Renal cortex interstitium (tissue), 11 donors: ENCODE results near the gene ADGRB3. TPM values are rescaled to one million over a fixed set of nuclear protein-coding genes. Genes with fewer than 3 reads are reported as not detected.
"Not testable (repeated sequence)": the region's sequence is repeated elsewhere in the genome, so short reads cannot be mapped to it uniquely, and the experiment has no call there.

Experiments used
- DNase-seq, 11 donors: peaks; one replicate each; pipeline ENCODE4 v3.0.0-alpha.2; 2013; ENCODE audit warnings: low read depth in 9 of 11, low spot score in 4 of 11; ENCODE audit errors: extremely low read depth in 1 of 11
- polyA plus RNA-seq, 3 donors: library from polyadenylated mRNA; unstranded; fragments of 120-200 nt; gene quantifications; one replicate each; pipeline ENCODE4 v1.2.1, GENCODE V29; 2013; ENCODE audit not compliant: insufficient read length in 3 of 3

Gene ADGRB3
- polyA plus RNA-seq, 3 donors: 3.3 to 3.6 (median 3.6) TPM

DNA sequence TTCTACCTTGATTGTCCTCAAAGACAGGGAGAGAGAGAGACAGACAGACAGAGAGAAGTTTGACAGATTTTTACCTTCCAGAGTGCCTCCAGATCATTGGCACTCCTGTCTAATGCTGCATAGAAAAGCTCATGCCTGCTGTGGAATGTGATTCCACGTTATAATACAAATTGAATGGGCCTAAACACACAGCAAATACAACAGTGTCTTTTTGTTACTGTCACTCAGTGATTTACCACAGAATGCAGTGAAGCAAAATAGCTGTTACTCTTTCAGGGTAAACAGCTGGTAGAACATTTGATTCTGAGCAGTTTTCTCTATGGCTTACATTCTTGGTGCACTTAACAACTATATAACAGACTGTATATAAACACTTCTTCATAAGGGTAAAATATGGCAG is 603.0 kb downstream of the ADGRB3 start:
- DNase-seq: no peak

DNA sequence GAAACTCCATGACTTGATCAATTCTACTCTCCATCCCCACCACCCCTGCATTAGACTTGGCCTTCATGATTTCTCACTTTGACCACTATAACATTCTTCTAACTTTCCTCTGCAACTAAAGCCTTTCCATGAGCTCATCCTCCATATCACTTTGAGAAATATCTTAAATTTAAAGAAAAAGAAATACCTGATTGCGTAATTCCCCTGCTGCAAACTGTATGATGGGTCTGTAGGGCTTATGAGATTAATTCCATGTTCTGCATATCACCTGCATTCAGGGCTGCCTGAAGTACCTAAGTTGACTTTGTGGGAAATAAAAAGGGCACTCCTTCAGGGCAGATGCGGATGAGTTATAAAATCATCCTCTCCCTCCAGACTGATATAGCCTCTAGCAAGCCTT is 611.9 kb downstream of the ADGRB3 start:
- no peak for DNase-seq

DNA sequence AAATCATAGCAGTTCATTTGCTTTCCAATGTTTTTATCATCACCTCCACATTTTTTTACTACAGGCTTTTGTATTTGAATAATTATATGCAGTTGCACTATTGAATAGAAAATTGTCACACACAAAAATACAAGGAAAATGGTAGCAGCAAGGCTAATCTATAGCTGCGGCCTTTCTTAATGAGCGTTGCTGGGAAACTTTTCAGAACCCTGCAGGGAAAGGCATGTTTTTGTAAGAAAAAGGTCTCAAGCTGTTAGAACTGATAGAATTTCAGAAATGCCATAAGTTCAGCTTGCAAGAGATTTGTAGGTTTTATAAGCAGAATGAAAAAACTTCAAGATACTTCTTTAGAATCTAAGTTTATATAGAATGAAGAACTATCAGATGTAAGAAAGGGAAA is 625.9 kb downstream of the ADGRB3 start:
- DNase-seq: no peak

DNA sequence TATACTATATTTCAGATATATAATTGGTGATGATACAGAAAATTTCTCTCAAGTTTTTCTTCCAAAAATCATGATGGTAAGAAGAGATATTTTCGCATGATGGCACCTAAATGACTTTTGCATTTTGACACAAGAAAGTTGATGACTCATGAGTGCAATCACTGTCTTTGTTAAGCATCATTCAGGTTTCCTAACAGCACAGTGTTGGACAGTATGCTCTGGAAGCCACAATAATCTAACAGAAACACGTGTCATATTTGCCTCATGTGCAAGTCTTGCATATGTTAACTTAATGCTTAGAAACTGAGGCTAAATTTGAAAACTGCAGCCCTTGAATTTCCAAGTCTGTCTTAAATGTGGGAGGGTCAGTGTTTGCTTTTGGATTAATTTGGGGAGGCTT is 628.2 kb downstream of the ADGRB3 start:
- DNase-seq: no peak

DNA sequence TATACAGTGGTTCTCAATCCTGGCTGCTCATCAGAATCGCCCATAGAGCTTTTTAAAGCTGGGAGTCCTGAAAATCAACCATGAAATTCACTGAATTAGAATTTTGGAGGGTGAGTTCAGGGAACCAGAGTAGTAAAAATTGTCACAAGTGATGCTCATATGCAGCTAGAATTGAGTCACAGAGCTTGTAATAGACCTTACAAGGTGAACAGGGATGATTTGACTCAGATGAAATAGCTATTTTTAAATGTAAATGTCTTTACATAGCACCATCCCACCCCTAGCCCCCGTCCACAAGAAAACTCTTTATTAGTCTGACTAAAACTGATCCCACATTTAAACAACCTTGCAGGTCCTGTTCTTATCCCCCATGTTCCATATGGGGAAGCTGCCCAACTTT is 630.0 kb downstream of the ADGRB3 start:
- no peak for DNase-seq

DNA sequence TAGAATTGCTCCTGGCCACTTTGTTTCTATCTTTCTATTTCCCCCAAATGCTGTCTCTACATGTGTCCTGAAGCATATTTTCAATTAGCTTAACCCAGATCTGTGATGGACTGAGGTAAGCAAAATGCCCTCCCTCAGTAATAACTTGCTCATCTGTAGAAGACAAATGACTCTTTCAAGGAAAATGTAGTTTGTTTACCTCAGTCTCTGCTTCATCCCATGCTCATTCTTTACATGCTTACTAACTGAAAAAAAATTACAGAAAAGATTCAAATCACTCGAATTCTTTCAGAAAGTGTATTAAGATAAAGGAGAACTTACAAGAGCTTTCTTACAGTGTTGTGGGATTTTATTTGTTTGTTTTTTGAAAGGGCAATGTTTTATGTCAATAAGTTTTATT is 630.6 kb downstream of the ADGRB3 start:
- no peak for DNase-seq

DNA sequence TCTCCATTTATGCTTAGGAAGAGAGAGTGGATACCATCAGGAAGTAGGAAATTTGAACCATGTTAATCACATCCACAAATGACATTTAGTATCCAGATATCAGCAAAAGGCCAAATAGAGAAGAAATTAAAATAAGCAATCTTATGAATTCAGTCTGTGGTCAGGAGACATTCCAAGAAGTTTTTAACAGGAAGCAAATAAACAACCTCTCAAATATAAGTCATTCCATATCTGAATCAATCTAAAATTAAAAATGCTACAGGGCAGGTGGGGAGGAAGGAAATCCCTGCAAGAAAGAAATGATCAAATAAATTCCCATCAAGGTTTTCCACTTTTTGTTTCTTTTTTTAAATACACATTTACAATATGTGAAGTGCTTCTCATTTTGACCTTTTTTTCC is 641.1 kb downstream of the ADGRB3 start:
- no peak for DNase-seq

DNA sequence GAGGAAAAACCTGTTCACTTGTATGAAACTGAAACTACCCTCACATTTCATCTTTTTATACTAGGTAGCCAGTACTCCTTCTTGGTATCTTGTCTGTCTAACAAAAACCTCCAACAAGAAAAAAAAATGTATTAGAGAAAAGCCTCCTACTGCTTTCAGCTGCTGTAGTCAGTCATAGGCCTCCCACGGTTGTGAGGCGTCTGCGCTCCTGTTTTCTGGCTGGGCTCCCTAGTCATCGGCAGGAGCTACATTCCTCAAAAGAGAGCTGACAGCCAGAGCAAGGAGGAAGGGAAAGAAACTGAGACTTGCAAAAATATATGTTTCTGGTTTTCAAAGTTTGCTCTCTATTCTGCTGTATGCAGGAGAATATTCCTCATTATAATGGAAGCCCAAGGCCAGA is 644.7 kb downstream of the ADGRB3 start:
- no peak for DNase-seq

DNA sequence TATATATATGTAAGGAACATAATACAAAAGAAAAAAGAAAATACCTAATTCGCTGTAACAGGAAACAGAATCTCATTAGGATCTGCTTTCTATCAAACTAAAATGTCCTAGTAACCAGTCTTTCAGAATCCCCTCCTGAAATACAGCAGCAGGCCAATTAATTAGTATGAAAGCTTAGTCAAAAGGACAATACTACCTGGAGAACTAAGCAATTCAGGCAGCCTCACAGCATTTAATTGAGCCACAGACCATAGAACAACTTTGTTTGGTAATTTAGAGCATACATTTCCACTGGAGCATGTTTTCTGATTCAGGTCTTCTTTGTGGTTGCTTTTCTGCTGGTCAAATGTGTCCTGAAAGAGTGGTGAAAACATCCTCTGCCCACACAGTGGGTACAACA is 645.8 kb downstream of the ADGRB3 start:
- DNase-seq: no peak

DNA sequence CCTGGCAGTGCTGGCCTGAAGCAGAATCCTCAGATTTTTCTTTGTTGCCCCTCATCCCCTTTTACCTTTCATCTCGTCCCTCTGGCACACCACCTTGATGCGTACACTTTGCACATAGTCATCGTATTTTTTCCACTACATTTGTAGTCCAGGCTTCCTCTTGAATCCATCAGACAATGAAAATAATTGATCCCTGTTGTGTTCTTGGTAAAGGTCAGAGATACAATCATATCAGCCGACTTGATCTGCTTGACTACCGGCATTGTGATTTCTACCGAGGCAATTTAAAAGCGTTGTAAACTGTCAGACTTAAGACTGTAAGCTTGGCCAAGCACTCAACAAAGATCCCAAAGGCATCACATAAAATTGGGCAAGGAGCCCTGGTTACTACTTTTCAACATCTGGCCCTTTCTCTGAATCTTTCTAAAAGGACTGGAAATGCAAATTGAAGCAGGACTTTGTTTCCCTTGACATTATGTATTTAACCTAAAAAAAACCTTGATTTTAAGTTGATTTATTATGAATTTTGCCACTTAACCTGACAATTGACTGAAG is 649.2 kb downstream of the ADGRB3 start:
- DNase-seq: no peak

DNA sequence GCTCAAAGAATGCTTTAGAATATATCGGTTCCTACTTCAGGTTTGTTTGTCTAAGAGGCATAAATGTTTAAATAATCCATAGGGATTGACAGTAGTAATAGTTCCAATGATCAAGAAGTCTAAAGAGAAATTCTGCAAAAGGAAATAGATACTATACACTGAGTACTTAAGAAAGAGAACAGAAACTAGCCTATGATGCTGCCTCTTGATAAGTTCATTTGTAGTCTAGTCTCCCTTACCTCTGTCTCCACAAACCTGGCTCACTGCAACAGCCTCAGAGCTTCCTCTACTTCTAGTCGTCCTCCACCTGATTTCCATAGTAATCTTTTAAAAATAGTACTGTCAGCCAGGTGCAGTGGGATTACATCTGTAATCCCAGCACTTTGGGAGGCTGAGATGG is 650.0 kb downstream of the ADGRB3 start:
- DNase-seq: no peak

DNA sequence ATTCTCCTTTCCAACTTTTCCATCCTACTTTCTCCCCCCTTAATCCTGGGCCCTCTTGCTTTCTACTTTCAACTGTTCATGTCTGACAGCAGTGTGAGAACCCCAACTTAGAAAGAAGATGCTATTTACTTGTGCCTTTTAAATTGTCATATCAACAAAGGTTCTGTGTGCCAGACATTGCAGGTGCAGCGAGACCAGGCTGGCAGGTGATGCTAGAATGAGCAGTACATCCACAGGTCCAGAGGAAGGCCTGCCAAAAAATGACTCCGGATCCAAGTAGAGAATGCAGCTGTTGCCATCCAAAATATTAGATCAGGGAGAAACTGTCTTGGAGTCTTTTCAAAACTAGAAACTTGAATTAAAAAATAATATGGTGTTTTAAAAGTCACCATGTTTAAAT is 651.2 kb downstream of the ADGRB3 start:
- DNase-seq: no peak

DNA sequence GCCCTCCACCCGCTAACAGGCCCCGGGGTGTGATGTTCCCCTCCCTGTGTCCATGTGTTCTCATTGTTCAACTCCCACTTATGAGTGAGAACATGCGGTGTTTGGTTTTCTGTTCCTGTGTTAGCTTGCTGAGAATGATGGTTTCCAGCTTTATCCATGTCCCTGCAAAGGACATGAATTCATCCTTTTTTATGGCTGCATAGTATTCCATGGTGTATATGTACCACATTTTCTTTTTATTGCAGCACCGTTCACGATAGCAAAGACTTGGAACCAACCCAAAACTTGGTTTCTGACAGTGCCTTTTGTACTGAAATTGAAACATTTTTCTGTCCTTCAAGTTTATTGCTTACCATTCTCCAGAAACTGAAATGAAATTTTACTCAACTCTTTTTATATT is 653.1 kb downstream of the ADGRB3 start:
- DNase-seq: not testable (repeated sequence)

DNA sequence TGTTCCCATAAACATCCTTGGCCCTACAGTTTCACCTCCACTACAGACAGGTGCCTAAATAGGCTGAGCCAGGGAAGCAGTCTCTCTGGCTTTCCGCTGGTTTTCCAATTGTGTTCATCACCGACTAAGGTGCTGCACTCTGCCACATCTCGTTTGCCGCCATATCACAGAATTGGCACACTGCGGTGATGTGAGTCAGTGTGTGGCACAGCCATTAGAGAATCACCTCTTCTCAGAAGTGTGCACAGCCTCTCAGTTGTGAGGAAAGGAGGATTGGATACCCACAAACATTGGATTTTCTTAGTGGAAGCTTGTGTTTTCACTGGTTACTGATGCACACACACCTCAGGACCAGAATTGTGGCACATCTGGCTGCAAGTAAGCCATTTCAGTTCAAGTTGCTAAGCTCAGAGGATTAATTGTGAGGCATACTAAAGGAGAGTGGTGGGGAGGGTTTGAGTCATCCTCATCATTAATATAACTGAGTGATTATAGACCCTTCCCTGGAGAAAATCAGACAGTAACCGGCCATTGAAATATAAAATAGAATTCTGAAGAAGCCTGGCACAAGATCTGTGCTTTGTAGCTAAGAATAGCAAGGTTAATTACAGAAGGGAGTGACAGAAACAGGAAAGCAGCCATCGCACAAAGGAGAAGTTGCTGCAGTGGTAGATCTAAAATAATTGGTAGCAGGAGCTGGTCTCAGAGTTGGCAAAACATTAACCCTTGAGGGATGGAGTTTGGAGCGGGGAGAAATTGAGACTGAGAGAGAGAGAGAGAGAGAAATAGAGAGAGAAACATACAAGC is 654.8 kb downstream of the ADGRB3 start:
- no peak for DNase-seq

DNA sequence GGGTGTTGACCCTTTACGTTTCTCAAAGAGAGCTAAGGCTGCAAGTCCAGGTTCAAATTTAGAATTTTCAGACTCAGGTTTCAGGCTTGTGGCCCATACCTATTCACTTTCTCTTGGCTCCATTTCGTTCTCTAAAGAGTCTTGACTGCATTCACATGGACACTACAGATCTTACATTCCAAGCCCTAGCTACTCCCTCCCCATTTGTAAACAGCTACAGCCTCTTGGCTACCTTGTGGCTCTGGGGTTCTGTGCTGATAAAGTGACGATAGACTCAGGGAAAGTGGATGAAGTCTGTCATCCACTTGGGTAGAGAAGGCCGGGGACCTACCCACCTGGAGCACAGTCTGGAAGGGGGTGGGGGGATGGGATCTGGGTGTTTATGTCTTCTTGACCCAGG is 658.4 kb downstream of the ADGRB3 start:
- DNase-seq: no peak

DNA sequence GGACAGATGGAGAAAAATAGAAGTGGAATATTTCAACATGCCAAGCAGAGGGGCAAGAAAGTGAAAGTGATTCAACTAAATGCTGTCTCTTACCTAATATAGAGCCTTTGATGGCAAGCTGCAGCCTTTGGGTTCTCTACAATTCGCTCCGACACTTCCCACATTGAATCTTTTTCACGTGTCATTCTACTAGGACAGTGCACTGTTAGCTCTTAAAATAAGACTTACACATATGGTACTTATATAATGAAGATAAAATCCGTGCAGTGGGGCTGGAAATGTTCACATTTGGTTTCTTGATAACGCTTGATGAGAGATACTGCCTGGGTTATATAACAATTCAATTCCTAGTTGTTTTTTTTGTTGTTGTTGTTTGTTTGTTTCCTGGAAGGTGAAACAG is 659.3 kb downstream of the ADGRB3 start:
- no peak for DNase-seq

DNA sequence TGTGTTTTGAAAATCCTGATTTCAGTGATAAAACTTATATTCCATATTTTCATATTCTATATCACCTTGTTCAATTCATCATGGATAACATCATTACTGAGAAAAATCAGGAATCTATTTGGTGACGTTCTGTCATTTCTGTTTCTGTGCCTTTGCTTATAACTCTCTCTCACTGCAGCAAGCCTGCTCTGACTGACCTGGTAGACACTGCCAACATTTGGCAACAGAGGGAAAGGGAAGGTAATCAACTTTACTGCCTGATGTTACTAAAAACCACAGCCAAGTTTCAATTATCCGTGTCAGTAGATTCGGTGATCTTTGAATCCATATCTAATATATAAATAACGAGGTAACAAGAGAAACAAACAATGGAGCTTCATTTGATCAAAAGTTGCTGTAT is 659.8 kb downstream of the ADGRB3 start:
- no peak for DNase-seq

DNA sequence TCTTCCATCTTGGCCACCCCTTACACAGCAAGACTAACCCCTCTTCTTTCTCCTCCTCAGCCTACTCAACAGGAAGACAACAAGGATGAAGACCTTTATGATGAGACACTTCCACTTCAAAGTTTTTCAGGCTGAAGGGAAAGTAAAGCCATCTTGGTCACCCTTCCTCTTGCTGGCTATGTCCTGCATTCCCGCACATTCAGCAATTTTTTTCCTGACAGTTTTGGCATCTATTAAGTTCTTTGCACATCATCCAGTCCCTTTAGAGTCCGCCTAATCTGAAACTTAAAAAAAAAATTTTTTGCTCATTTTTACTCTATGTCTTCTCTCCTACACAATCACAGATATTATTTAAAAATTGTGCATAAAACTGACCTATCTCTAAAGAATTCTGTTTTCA is 668.3 kb downstream of the ADGRB3 start:
- DNase-seq: no peak

DNA sequence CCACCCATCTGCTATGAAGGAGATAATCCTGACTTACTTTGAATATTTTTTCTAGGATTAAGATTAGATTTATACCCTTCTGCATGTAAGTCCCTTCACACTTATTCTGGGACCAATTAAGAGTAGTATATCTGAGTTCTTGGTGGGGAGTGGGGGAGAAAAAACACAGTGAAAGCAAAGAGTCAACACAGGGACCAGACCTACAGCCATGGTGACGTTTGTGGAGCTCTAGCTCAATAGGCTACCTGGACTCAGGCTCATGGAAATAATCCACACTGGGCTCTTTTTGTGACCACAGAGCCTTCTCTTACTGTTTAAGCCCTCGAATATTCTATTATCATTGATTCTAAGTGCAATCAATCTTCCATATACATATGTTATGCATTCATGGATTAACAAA is 670.4 kb downstream of the ADGRB3 start:
- DNase-seq: no peak

DNA sequence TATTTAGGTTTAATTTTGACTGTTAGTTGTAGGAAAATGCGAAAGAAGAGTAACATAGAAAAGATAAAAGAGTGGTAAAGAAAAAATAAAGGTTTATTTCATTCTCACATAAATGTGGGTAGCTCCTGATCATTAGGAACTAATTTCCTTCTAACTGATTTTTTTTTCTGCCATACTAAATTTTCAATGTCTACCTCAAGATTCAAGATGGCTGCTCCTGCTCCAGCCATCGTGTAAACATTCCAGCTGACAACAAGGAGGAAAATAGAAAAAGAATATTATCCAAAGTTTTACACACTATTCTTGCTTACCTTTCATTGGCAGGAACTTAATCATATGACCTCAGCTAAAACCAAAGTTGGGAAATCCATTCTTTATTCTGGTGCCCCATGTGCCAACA is 673.5 kb downstream of the ADGRB3 start:
- DNase-seq: no peak

DNA sequence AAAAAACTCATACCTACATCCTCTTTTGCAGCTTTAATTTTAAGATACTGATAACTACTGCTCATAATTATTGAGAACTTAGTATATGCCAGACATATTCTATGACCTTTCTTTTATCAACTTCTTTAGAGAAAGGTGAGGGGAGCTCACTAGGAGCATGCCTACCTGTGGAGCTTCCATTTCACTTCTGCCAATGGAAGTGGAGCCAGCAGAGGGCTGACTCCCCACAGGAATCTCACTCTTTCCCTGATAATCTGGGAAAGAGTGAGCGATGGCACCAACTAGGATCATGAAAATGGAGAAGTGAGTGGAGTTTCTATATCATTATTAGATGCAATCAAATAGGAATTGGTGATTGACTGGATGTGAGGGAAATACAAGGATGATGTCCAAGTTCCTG is 676.8 kb downstream of the ADGRB3 start:
- no peak for DNase-seq
